Measurements from ENCODE around the gene HHAT. TPM values are rescaled to one million over a fixed set of nuclear protein-coding genes. Genes with fewer than 3 reads are reported as not detected.

The HHAT gene
- total and polyA plus RNA-seq, 7 donors: 0.11 to 0.64 (median 0.16) TPM

- no peaks in the 10 kb centered on the region for H3K4me1 ChIP-seq
- H3K27ac ChIP-seq: no peak overlapping the region
- intact Hi-C loops (cut with DNase I): no loop called here
- no peaks in the 10 kb centered on the region for H3K27me3 ChIP-seq (ENCODE audit: insufficient read depth in 3 of 3, low read length in 2 of 3)
- WGBS, 3 donors: 46 to 52% (median 50%) methylated on average over 3 of the region's 3 CpGs
- TF ChIP-seq CTCF (IDR thresholded peaks at IDR 0.05): no peak
- H3K4me3 ChIP-seq: no peak overlapping the region
- DNase-seq (no peak), ATAC-seq (no peak)
- no peaks in the 10 kb centered on the region for H3K36me3 ChIP-seq (ENCODE audit: insufficient read depth in 1 of 2, low read depth in 1 of 2)
- no peaks in the 10 kb centered on the region for H3K9me3 ChIP-seq
Measured at GRCh38 chr1:210496063-210496462, 167.4 kb downstream of the HHAT start.

- ATAC-seq (no peak), DNase-seq (no peak)
- no peak for TF ChIP-seq CTCF (IDR thresholded peaks at IDR 0.05)
- Histone ChIP-seq H3K9me3 (no peaks in the 10 kb centered on the region), H3K27ac (no peak overlapping the region), H3K4me1 (no peaks in the 10 kb centered on the region), H3K27me3 (ENCODE audit: insufficient read depth in 3 of 3, low read length in 2 of 3) (no peaks in the 10 kb centered on the region), H3K4me3 (no peak overlapping the region), H3K36me3 (ENCODE audit: insufficient read depth in 1 of 2, low read depth in 1 of 2) (no peaks in the 10 kb centered on the region)
- intact Hi-C loops (cut with DNase I): no loop called here
- 45 to 55% (median 51%) methylated on average over 2 of the region's 2 CpGs for WGBS, 3 donors
Measured at GRCh38 chr1:210499956-210500355, 171.3 kb downstream of the HHAT start.

- intact Hi-C loops (cut with DNase I): no loop called here
- ATAC-seq: no peak
- DNase-seq: no peak
- no peak for TF ChIP-seq CTCF (IDR thresholded peaks at IDR 0.05)
- H3K9me3 ChIP-seq: no peaks in the 10 kb centered on the region
- no peaks in the 10 kb centered on the region for H3K27me3 ChIP-seq (ENCODE audit: insufficient read depth in 3 of 3, low read length in 2 of 3)
- H3K36me3 ChIP-seq (ENCODE audit: insufficient read depth in 1 of 2, low read depth in 1 of 2): no peaks in the 10 kb centered on the region
- no peaks in the 10 kb centered on the region for H3K4me1 ChIP-seq
- 86 to 97% (median 95%) methylated on average over 2 of the region's 2 CpGs for WGBS, 3 donors
- H3K27ac ChIP-seq: no peak overlapping the region
- H3K4me3 ChIP-seq: no peak overlapping the region
Measured at GRCh38 chr1:210500831-210501230, 172.1 kb downstream of the HHAT start.

- DNase-seq: no peak
- Histone ChIP-seq H3K27ac (no peak overlapping the region), H3K27me3 (ENCODE audit: insufficient read depth in 3 of 3, low read length in 2 of 3) (no peaks in the 10 kb centered on the region), H3K9me3 (no peaks in the 10 kb centered on the region), H3K36me3 (ENCODE audit: insufficient read depth in 1 of 2, low read depth in 1 of 2) (no peaks in the 10 kb centered on the region), H3K4me1 (no peaks in the 10 kb centered on the region), H3K4me3 (no peak overlapping the region)
- no peak for ATAC-seq
- no peak for TF ChIP-seq CTCF (IDR thresholded peaks at IDR 0.05)
- intact Hi-C loops (cut with DNase I): no loop called here
- WGBS, 3 donors: 71 to 78% (median 72%) methylated on average over 3 of the region's 3 CpGs
Measured at GRCh38 chr1:210504286-210504685, 175.6 kb downstream of the HHAT start.
